ENCODE data around the gene CNTNAP1.

Gene CNTNAP1

DNA sequence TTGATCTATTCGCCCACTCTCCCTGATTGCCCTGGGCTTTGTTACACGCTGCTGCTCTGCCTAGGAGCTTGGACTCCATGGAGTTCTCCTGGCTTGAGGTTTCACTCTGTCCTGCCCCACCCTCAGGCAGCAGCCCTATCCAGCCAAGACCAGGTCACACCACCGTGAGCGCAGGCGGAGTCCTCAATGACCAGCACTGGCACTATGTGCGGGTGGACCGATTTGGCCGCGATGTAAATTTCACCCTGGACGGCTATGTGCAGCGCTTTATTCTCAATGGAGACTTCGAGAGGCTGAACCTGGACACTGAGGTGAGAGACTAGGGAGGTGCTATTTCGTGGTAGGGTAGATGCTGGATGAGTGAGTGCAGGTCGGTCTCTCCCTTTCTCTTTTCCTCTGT is 3.5 kb downstream of the CNTNAP1 start:
- no peak for DNase-seq (ENCODE audit: low read depth in 2 of 2)

DNA sequence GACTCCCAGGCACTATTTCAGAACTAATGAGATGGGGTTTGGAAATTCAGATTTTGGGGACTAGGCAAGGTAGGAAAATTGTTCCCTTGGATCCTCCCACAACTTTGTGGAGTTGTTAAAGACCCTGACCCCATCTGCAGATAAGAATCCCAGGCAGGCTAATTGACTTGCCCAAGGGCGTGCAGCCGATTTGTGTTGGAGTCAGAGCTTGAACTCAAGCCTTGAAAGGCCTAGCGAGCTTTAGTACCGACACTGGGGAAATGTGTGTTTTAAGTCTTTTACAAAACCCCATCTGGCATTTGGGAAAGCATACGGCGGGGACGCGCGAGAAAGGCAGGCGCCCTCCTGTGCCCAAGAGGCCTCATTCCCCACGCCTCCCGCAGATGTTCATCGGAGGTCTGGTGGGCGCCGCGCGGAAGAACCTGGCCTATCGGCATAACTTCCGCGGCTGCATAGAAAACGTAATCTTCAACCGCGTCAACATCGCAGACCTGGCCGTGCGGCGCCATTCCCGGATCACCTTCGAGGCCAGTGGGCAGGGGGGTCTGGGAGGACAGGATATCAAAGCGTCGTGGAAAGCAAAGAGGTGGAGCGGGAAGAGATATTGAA is 4.3 kb downstream of the CNTNAP1 start:
- DNase-seq (ENCODE audit: low read depth in 2 of 2) = no peak

DNA sequence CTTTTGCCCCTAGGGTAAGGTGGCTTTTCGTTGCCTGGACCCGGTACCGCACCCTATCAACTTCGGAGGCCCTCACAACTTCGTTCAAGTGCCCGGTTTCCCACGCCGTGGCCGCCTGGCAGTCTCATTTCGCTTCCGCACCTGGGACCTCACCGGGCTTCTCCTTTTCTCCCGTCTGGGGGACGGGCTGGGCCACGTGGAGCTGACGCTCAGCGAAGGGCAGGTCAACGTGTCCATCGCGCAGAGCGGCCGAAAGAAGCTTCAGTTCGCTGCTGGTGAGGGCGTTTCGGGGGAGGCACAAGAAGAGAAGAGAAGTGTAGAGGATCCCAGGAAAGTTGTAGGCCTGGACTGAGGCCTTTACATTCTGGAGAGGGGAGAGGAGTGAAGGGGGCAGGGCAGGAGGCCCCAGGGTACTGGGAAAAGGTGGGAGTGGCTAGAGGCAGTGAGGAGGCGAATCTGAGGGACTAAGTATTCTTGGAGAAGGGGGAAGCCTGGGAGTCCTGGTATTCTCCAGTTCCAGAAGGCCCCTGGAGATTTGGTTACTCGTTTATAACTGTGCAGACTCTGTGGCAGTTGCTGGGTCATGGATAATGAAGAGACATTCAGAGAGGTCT is 5.5 kb downstream of the CNTNAP1 start:
- no peak for DNase-seq (ENCODE audit: low read depth in 2 of 2)

DNA sequence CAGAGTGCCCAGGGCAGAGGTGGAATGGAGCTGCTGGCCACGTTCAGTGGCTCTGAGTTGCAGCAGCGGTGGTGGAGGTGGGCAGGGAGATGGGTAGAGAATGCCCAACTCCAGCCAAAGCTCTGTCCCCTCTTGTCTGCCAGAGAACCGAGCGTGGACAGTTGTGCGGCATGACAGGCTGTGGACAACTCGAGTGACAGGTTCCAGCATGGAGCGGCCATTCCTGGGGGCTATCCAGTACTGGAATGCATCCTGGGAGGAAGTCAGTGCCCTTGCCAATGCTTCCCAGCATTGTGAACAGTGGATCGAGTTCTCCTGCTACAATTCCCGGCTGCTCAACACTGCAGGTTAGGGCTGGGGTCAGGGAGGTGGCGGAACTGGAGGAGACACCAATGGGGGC is 8.3 kb downstream of the CNTNAP1 start:
- no peak for DNase-seq (ENCODE audit: low read depth in 2 of 2)

DNA sequence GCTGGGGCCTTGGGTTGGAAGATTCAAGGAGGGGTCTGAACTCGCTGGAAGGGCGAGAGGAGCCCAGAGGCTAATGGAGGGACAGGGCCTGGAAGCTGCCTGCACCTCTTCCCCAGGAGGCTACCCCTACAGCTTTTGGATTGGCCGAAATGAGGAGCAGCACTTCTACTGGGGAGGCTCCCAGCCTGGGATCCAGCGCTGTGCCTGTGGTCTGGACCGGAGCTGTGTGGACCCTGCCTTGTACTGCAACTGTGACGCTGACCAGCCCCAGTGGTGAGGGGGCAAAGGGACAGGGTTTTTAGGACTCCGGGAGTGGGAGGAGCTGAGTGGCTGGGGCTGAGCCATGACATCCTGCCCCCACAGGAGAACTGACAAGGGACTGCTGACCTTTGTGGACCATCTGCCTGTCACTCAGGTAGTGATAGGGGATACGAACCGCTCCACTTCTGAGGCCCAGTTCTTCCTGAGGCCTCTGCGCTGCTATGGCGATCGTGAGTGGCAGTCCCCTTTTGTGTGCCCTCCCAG is 8.8 kb downstream of the CNTNAP1 start:
- no peak for DNase-seq (ENCODE audit: low read depth in 2 of 2)

DNA sequence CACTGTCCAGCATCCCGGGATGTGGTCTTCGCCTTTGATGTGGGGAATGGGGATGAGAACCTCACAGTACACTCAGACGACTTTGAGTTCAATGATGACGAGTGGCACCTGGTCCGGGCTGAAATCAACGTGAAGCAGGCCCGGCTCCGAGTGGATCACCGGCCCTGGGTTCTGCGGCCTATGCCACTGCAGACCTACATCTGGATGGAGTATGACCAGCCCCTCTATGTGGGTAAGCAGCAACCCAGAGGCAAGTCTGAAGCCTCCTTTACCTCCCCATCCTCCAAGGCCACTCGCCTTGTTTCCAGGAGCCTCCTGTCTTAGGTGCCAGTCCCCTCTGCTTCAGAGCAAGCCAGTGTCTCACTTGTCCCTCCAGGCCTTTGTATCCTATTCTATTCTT is 10.2 kb downstream of the CNTNAP1 start:
- no peak for DNase-seq (ENCODE audit: low read depth in 2 of 2)

DNA sequence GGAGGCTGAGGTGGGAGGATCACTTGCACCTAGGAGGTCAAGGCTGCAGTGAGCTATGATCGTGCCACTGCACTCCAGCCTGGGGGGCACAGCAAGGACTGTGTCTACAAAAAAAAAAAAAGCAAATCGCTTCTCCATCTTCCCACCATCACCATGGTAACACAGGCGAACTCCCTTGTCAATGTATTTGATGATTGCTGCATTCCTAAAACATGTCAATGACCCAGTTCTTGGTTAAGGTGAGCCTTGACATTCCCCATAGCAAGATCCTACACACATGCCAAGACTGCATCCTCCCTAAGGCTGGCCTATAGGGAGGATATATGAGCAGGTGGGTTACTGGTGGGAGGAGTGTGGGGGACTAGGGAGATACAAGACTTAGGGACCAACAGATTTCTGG is 12.2 kb downstream of the CNTNAP1 start:
- DNase-seq (ENCODE audit: low read depth in 2 of 2) = no peak

DNA sequence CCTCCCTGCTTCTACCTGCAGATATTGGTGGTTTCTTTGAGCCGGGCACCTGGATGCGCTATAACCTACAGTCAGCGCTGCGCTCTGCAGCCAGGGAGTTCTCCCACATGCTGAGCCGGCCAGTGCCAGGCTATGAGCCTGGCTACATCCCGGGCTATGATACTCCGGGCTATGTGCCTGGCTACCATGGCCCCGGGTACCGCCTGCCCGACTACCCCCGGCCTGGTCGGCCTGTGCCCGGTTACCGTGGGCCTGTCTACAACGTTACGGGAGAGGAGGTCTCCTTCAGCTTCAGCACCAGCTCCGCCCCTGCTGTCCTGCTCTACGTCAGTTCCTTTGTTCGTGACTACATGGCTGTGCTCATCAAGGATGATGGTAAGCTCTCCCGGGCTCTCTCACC is 13.2 kb downstream of the CNTNAP1 start:
- DNase-seq (ENCODE audit: low read depth in 2 of 2) = no peak

DNA sequence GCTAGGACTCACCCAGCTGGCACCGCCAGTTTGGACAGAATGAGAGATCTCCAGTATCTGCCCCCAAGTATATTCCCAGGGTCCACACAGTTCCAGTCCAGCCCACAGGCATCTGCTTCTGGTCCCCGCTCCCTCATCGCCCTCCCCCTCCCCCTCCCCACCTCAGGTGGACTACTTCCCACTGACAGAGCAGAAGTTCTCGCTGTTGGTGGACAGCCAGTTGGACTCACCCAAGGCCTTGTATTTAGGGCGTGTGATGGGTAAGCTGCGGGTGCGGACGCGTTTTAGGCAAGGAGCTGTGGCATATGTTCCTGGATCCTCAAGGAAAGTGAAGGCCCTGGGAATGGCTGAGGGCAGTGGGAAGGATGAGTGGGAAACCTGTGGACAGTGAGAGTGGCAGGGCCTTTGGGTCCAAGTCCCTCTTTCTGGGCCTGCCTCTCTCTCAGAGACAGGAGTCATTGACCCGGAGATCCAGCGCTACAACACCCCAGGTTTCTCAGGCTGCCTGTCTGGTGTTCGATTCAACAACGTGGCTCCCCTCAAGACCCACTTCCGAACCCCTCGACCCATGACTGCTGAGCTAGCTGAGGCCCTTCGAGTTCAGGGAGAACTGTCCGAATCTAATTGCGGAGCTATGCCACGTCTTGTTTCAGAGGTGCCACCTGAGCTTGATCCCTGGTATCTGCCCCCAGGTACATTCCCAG is 14.9 kb downstream of the CNTNAP1 start:
- no peak for DNase-seq (ENCODE audit: low read depth in 2 of 2)

DNA sequence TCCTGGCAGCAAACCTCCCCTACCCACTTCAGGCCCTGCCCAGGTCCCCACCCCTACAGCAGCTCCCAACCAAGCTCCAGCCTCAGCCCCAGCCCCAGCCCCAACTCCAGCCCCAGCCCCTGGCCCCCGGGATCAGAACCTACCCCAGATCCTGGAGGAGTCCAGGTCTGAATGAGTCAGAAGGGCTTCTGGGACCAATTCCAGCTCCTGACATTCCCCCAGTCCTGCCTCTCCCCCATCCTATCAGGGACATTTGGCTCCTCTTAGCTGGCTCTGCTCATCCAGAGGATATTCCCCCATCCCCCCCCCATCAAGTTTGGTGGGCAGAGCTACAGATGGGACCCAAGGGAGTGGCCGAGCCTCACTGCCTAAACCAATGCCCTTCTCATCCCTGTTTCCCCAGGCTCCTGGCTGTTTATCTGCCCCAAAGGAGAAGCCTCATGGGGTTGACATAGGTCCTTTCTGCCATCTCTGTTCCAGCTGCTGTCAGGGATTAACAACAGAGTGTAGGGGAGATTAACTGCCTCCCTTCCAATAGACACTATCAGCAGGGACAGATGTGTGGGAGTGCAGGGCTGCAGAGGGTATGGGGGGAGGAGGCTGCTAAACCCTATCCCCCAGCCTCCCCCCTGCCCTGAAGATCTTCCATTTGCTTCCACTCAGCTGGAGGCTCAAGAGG is 16.5 kb downstream of the CNTNAP1 start:
- DNase-seq (ENCODE audit: low read depth in 2 of 2) = peak; percentile 79 to 81

DNA sequence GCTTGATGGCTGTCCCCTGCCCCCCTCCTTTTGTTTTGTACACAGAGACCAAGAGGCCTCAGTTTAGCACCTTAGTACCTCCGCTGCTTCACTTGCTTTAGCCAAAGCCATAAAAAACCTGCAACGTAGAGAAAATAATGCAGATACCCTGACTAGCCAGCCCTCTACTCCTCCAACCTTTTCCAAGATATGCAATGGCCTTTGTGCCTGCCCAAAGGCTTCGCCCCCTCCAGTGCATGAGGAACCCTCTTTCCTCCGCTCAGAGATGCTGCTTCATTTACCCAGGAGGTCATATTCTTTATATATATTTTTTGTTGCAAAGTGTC is 17.0 kb downstream of the CNTNAP1 start:
- no peak for DNase-seq (ENCODE audit: low read depth in 2 of 2)

DNA sequence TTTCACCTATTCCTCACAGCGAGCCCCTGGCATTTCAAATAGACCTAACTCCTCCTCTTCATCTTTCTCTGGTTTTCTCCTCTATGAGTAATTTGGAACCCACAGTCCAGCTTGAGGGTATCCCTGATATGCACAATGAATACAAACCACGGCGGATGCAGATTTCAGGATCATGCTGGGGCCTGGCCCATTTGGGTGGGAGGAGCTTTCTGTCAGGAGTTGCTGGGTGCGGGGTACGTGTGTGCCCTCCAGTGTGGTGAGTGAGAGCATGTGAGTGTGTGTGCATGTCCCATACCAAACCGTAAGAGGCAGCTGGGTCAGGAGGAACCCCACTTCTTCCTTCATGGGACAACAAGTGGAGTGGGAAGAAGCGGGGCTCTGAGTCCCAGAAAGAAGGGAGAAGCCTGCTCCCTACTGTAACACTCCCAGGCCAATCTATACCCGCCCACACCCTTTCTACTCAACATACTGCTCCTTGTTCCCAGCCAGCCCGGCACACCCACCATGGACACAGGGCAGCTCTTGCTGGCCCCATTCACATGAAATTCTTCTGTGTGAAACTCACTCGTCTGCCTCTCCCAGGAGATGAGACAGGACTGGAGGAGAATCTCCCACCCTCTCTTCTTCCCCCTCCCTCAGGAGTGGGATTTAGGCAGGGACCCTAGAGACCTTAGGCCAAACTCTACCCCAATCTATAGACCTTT is 18.4 kb downstream of the CNTNAP1 start:
- no peak for DNase-seq (ENCODE audit: low read depth in 2 of 2)

DNA sequence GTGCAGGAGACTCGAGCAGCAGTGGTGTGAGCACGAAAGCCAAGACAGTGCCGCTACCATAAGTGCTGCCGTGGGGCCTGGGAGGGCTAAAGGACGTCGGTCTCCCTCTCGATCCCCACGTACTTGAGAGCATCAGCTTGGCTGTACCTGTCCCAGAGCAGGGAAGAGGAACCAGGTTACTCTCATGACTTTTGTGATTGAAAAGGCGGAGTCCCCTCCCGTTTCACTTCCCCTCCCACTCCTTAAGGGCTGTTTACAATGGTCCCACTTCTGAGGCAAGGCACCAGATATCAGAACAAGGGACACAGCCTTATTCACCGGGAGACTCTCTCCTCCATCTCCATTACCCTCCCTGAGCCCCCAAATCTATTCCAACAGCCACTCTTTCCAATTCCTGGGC is 20.1 kb downstream of the CNTNAP1 start:
- DNase-seq (ENCODE audit: low read depth in 2 of 2) = no peak

DNA sequence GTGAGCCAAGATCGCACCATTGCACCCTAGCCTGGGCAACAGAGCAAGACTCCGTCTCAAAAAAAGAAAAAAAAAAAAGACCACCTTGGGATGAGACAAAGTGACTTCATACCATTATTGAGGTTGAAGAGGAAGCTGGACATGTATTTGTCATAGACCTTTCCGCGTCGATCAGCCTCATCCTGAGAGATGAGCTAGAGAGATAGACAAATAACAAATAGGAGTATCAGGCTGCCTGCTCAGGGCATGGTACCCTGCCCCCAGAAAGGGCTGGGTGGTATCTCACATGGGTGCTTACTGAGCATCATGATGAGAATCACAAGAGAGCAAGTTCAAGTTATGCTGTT is 22.1 kb downstream of the CNTNAP1 start:
- no peak for DNase-seq (ENCODE audit: low read depth in 2 of 2)

DNA sequence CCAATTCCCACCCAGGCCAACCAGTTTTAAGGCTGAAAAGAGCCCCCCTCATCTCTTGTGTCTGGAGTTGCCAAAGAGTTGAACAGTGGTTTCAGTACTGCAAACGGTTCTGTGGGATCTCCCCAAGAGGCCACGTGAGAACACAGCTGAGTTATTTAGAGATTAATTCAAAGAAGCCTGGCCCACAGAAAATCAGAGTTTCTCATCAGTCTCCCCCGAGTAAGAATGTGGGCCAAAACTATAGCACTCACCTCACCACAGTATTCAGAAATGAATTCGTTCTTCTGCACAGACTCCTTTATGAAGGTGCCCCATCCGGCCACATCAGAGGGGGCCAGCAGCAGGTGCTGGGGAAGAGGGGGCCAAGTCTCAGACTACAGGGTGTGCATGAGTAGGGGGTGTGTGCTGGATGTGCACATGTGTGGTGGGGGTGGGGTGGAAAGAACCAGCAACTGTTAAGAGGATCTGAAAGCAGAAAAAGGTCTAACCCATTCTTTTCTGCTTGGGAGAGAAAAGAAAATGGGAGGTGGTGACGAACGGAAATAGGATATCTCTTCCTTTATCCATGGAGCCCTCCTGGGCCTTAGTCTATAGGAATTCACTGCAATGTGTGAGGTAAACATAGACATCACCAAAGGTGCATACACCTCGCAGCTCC is 22.6 kb downstream of the CNTNAP1 start:
- no peak for DNase-seq (ENCODE audit: low read depth in 2 of 2)

DNA sequence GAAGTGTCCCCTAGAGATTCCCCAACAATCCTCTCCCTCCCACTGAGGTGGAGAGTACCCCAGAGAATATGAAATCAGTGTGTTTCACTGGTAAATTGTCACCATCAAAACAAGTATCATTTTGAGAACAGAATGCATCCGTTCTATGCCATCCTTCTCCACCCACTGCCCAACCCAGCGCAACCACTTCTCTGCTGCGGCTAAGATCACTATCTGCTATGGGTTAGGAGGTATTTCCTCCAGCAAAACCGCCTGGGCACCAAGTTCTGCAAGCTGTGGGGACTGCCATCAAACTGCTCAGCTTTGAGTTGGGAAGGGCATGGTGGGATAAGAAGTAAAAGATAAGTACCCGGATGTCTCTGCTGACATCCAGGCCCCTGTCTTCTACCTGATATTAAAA is 24.4 kb downstream of the CNTNAP1 start:
- DNase-seq (ENCODE audit: low read depth in 2 of 2) = no peak

DNA sequence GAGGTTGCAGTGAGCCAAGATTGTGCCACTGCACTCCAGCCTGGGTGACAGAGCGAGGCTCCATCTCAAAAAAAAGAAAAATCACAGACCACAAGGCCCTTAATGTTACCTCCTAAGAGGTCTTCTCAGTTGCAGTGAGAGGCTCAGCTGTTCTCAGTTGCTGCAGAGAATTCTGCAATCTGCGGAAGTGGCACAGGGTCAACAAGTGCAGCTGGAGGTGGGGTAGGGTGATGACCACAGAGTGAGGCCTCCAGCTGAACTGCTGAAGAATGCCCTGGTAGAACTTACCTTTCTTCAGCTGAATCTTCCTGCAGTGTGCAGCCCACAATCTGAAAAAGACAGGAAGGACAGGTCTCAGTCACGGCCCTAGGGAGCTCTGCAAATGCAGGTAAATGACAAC is 26.3 kb downstream of the CNTNAP1 start:
- DNase-seq (ENCODE audit: low read depth in 2 of 2) = no peak

DNA sequence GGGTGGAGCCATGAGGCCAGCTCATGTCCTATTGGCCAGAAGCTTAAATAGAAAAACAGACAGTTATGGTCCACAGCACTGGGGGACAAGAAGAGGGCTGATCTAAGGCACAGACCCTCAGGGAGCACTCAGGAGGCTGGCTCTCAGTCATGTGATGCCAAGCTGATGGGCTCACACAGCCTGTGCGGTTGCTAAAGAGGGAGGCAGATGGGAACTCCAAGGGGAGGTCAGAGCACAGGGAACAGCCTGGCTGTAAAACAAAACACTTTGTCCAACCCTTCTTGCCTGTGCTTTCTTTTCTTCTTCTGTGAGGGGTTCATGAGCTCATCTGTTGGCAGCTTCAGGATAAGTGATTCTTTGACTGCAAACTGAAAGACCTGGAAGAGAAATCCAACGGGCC is 27.2 kb downstream of the CNTNAP1 start:
- no peak for DNase-seq (ENCODE audit: low read depth in 2 of 2)

DNA sequence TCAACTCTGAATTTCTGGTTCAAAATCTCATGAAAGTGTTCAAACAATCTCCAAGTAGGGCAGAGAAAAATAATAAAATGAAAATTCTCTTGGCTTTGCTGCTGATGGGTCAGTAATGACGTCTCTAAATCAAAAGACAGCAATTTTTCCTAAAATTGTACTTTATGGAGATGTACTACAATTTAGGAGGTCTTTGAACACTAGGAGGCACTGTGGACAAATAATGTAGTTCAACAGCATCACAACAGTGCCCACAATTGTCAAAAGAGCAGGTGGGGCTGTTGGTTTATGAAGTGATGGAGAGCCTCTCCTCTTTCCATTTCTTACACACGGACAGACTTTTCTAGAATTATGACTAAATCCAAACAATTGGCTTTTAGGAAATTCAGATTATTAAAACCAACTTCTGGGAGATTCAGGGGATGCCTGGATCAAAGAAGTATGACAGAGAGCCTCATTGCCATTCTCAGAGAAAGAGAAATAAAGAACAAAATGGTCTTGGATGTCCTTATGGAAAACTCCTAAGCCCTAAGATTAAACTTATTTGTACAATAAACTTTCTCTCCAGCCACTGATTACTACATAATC is 38.8 kb downstream of the CNTNAP1 start:
- DNase-seq (ENCODE audit: low read depth in 2 of 2) = peak; percentile 33 to 39

DNA sequence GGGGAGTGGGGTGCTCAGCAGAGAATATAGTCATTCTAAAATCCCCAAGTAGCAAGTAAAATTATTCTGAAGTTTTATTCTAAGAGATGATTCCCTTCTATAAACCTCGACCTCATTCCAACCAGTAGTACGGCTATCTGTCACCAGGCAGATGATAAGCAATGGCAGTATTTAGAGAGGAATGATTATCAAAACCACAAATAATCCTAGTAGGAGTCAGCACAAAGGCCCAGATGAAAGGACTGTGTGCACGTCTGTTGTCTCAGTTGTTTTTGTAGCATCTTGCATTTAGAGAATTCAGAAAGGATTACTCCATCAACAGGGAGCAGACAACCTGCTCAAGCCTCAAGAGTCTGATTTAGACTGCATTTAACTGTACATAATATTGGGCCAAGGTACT is 41.3 kb downstream of the CNTNAP1 start:
- no peak for DNase-seq (ENCODE audit: low read depth in 2 of 2)

DNA sequence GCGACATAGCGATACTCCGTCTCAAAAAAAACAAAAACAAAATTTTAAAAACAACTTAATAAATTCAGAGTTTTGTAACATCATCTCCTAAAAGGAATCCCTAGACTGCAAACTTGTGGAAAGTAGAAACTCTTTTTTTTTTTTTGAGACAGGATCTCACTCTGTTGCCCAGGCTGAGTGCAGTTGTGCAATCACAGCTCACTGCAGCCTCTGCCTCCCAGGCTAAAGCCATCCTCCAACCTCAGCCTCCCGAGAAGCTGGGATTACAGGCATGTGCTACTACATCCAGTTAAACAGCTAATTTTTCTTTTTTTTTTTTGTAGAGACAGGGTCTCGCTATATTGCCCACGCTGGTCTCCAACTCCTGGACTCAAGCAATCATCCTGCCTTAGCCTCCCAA is 42.8 kb downstream of the CNTNAP1 start:
- no peak for DNase-seq (ENCODE audit: low read depth in 2 of 2)

Measured in fibroblast of skin of left quadriceps (primary cell).